Mesendoderm (in vitro differentiated cells): Measurements from ENCODE around the gene SPRYD3.

Experiments
- DNase-seq: peaks from one replicate; pipeline ENCODE4 v3.0.0; 2013
- H2AK5ac ChIP-seq: 2 replicates; pipeline ENCODE4 v1.6.1; 2013; ENCODE audit warnings: low read length, inconsistent platforms
- H2BK120ac ChIP-seq: 2 replicates; pipeline ENCODE4 v1.6.1; 2013; ENCODE audit warnings: low read depth, mild to moderate bottlenecking, low read length, moderate library complexity, mixed read lengths
- H2BK15ac ChIP-seq: replicated peaks from 2 replicates; pipeline ENCODE4 v1.6.1; 2013; ENCODE audit warnings: low read depth, mild to moderate bottlenecking, moderate library complexity
- H2BK5ac ChIP-seq: 2 replicates; pipeline ENCODE4 v1.6.1; 2013; ENCODE audit warnings: low read length, inconsistent platforms
- H3K18ac ChIP-seq: 2 replicates; pipeline ENCODE4 v1.6.1; 2013; ENCODE audit warnings: mild to moderate bottlenecking, low read length, mixed read lengths
- H3K23ac ChIP-seq: one replicate; pipeline ENCODE4 v1.6.1; 2013; ENCODE audit warnings: low read length
- H3K27ac ChIP-seq: 2 replicates; pipeline ENCODE4 v1.5.1; 2013; ENCODE audit warnings: low read depth, mild to moderate bottlenecking, inconsistent platforms, low read length, moderate library complexity
- H3K27me3 ChIP-seq: 2 replicates; pipeline ENCODE4 v1.6.1; 2013; ENCODE audit warnings: low read length, control low read depth, mild to moderate bottlenecking, inconsistent platforms; ENCODE audit not compliant: insufficient read depth, poor library complexity
- H3K36me3 ChIP-seq: 2 replicates; pipeline ENCODE4 v1.6.1; 2013; ENCODE audit warnings: low read length, inconsistent platforms; ENCODE audit not compliant: control insufficient read depth, insufficient read depth
- H3K4ac ChIP-seq: one replicate; pipeline ENCODE4 v1.6.1; 2013; ENCODE audit warnings: low read depth, mild to moderate bottlenecking, low read length, moderate library complexity
- H3K4me1 ChIP-seq: 2 replicates; pipeline ENCODE4 v1.6.1; 2013; ENCODE audit warnings: low read depth, low read length, inconsistent platforms; ENCODE audit not compliant: control insufficient read depth
- H3K4me2 ChIP-seq: 2 replicates; pipeline ENCODE4 v1.6.1; 2013; ENCODE audit warnings: low read length
- H3K4me3 ChIP-seq: 2 replicates; pipeline ENCODE4 v1.5.1; 2013; ENCODE audit warnings: mild to moderate bottlenecking, low read length
- H3K56ac ChIP-seq: one replicate; pipeline ENCODE4 v1.6.1; 2013; ENCODE audit warnings: low read length
- H3K79me1 ChIP-seq: 2 replicates; pipeline ENCODE4 v1.6.1; 2013; ENCODE audit warnings: low read length, inconsistent platforms
- H3K79me2 ChIP-seq: 2 replicates; pipeline ENCODE4 v1.6.1; 2013; ENCODE audit warnings: mild to moderate bottlenecking, low read length; ENCODE audit not compliant: control insufficient read depth, insufficient read depth
- H3K9ac ChIP-seq: 2 replicates; pipeline ENCODE4 v1.6.1; 2013; ENCODE audit warnings: low read length, inconsistent platforms
- H4K5ac ChIP-seq: one replicate; pipeline ENCODE4 v1.6.1; 2013; ENCODE audit warnings: low read length
- H4K8ac ChIP-seq: one replicate; pipeline ENCODE4 v1.6.1; 2013; ENCODE audit warnings: low read depth, mild to moderate bottlenecking, control low read depth, low read length, moderate library complexity
- WGBS: extraction: QIAGEN DNeasy Blood & Tissue Kit; methylation state at CpG from one replicate; pipeline ENCODE4 v1.1.7; 2013; ENCODE audit warnings: low lambda C conversion rate, missing lambda C conversion rate; ENCODE audit not compliant: insufficient coverage; ENCODE audit errors: extremely low coverage; 5-methylcytosine and 5-hydroxymethylcytosine counted together

The SPRYD3 gene

GRCh38 chr12:53076461-53076860 lies 2.7 kb downstream of the SPRYD3 start:
- Histone ChIP-seq H2AK5ac (no peak overlapping the region), H2BK5ac (no peak overlapping the region), H2BK15ac (no peak overlapping the region), H3K79me1 (no peaks in the 10 kb centered on the region), H4K5ac (no peak overlapping the region), H3K18ac (no peak overlapping the region), H3K4ac (no peak overlapping the region), H2BK120ac (no peak overlapping the region), H3K23ac (no peak overlapping the region), H3K9ac (no peak overlapping the region), H3K56ac (no peak overlapping the region), H3K4me1 (peaks cover 3% of the 10 kb centered on the region), H3K4me2 (no peak overlapping the region), H3K79me2 (no peaks in the 10 kb centered on the region), H4K8ac (no peak overlapping the region), H3K4me3 (no peak overlapping the region), H3K36me3 (no peaks in the 10 kb centered on the region), H3K27me3 (no peaks in the 10 kb centered on the region), H3K27ac (no peak overlapping the region)
- no peak for DNase-seq
- WGBS = no CpG with 5 or more reads among the region's 3 CpGs

- Histone ChIP-seq H3K79me1 (no peaks in the 10 kb centered on the region), H3K79me2 (no peaks in the 10 kb centered on the region), H2BK5ac (no peak overlapping the region), H4K8ac (no peak overlapping the region), H3K18ac (no peak overlapping the region), H3K4me3 (no peak overlapping the region), H3K36me3 (no peaks in the 10 kb centered on the region), H3K27ac (no peak overlapping the region), H4K5ac (no peak overlapping the region), H2BK120ac (no peak overlapping the region), H3K56ac (no peak overlapping the region), H3K4ac (no peak overlapping the region), H3K9ac (no peak overlapping the region), H3K4me1 (peaks cover 3% of the 10 kb centered on the region), H2BK15ac (no peak overlapping the region), H3K23ac (no peak overlapping the region), H3K4me2 (no peak overlapping the region), H2AK5ac (no peak overlapping the region), H3K27me3 (no peaks in the 10 kb centered on the region)
- DNase-seq = no peak
- no CpG with 5 or more reads among the region's 3 CpGs for WGBS
Observed at GRCh38 chr12:53074999-53075370, 4.2 kb downstream of the SPRYD3 start.

GRCh38 chr12:53074283-53074998 lies 4.7 kb downstream of the SPRYD3 start:
- no peak overlapping the region for H4K5ac ChIP-seq
- no peaks in the 10 kb centered on the region for H3K79me2 ChIP-seq
- H3K27ac ChIP-seq = no peak overlapping the region
- peaks cover 3% of the 10 kb centered on the region for H3K4me1 ChIP-seq
- H2BK15ac ChIP-seq = no peak overlapping the region
- no peaks in the 10 kb centered on the region for H3K27me3 ChIP-seq
- H3K56ac ChIP-seq = no peak overlapping the region
- H3K36me3 ChIP-seq = no peaks in the 10 kb centered on the region
- no peak overlapping the region for H4K8ac ChIP-seq
- H3K4me2 ChIP-seq = no peak overlapping the region
- H2AK5ac ChIP-seq = no peak overlapping the region
- no CpG with 5 or more reads among the region's 11 CpGs for WGBS
- H3K4ac ChIP-seq = no peak overlapping the region
- no peak overlapping the region for H2BK120ac ChIP-seq
- no peak overlapping the region for H3K9ac ChIP-seq
- no peak overlapping the region for H2BK5ac ChIP-seq
- no peak overlapping the region for H3K4me3 ChIP-seq
- no peak overlapping the region for H3K23ac ChIP-seq
- H3K79me1 ChIP-seq = no peaks in the 10 kb centered on the region
- DNase-seq = no peak
- no peak overlapping the region for H3K18ac ChIP-seq

GRCh38 chr12:53073881-53074280 lies 5.3 kb downstream of the SPRYD3 start:
- no peak overlapping the region for H4K5ac ChIP-seq
- no peaks in the 10 kb centered on the region for H3K79me1 ChIP-seq
- H3K4ac ChIP-seq = no peak overlapping the region
- H3K23ac ChIP-seq = no peak overlapping the region
- no peak overlapping the region for H2BK15ac ChIP-seq
- H3K4me3 ChIP-seq = no peak overlapping the region
- H3K36me3 ChIP-seq = no peaks in the 10 kb centered on the region
- H3K27me3 ChIP-seq = no peaks in the 10 kb centered on the region
- no peak overlapping the region for H3K56ac ChIP-seq
- no peak overlapping the region for H2AK5ac ChIP-seq
- H3K4me1 ChIP-seq = peaks cover 3% of the 10 kb centered on the region
- no peak overlapping the region for H3K18ac ChIP-seq
- no peak overlapping the region for H3K27ac ChIP-seq
- H3K4me2 ChIP-seq = no peak overlapping the region
- no peak overlapping the region for H2BK120ac ChIP-seq
- H3K79me2 ChIP-seq = no peaks in the 10 kb centered on the region
- no peak overlapping the region for H3K9ac ChIP-seq
- no peak for DNase-seq
- no peak overlapping the region for H2BK5ac ChIP-seq
- no peak overlapping the region for H4K8ac ChIP-seq
- no CpG with 5 or more reads among the region's 6 CpGs for WGBS

- no peak overlapping the region for H2BK15ac ChIP-seq
- H2AK5ac ChIP-seq = no peak overlapping the region
- peak; percentile 65 for DNase-seq
- no peak overlapping the region for H3K4ac ChIP-seq
- no peak overlapping the region for H3K23ac ChIP-seq
- H3K4me1 ChIP-seq = peaks cover 2% of the 10 kb centered on the region
- no peak overlapping the region for H3K18ac ChIP-seq
- no peaks in the 10 kb centered on the region for H3K79me1 ChIP-seq
- no peak overlapping the region for H3K56ac ChIP-seq
- no peak overlapping the region for H3K4me2 ChIP-seq
- H3K27me3 ChIP-seq = no peaks in the 10 kb centered on the region
- no peak overlapping the region for H4K8ac ChIP-seq
- no peak overlapping the region for H3K9ac ChIP-seq
- no peak overlapping the region for H3K27ac ChIP-seq
- no CpG with 5 or more reads among the region's 11 CpGs for WGBS
- no peak overlapping the region for H4K5ac ChIP-seq
- no peaks in the 10 kb centered on the region for H3K36me3 ChIP-seq
- no peaks in the 10 kb centered on the region for H3K79me2 ChIP-seq
- no peak overlapping the region for H2BK120ac ChIP-seq
- no peak overlapping the region for H2BK5ac ChIP-seq
- H3K4me3 ChIP-seq = no peak overlapping the region
Observed at GRCh38 chr12:53071591-53072551, 7.3 kb downstream of the SPRYD3 start.
